GM12873 (cell line): ENCODE measurements around the gene SWI5.

Experiments
- CTCF ChIP-seq: IDR thresholded peaks from 2 replicates; pipeline ENCODE4 v1.5.1; 2012; ENCODE audit warnings: low read depth, mild to moderate bottlenecking, moderate library complexity, low read length, control low read depth; ENCODE audit not compliant: insufficient read depth; ENCODE audit errors: missing control alignments

Gene SWI5

GRCh38 chr9:128276008-128276573 is at the start of gene SWI5:
TSS of gene SWI5 (plus strand) at chr9:128276276.
- TF ChIP-seq CTCF: no peak

GRCh38 chr9:128226412-128226801 is 49.7 kb upstream of the SWI5 start:
- no peak for TF ChIP-seq CTCF

DNA sequence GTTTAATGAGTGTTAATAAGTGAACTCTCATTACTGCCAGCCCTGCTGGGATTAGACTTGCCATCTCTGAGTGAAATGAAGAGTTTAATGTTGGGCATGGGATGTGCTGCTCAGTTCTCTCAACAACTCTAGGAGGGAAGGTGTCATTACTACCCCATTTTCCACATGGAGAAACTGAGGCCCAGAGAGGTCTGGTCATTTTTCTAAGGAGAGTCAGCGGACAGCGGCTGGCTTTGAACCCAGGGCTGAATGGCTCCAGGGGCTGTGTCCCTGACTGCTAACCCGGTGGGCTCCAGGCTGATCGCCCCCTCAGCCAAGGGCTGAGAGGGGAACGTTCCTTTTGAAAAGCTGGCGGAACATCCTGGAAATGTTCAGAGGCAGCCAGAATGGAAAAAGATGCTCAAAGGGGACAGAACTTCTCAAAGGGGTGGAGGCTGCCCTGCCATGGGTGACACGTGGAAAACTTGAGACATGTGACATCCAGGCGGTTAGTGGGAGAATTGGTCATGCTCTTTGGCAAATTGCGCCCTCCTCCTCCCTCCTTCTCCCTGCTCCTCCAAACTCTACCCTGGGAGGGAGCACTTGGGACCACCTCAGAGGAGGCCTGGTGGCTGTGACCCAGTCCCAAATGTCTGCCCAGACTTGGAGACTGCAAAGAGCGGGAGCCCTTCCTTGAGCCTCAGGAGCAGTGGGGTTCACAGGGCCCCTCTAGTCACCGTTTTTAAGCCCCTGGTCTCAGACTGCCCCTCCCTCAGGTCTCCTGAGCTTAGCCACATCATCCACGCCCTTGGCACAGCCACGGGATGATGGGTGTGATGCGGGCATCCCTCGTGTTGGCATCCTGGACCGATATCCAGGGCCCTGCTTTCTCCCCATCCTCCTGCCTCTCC is 44.2 kb upstream of the SWI5 start:
- no peak for TF ChIP-seq CTCF

DNA sequence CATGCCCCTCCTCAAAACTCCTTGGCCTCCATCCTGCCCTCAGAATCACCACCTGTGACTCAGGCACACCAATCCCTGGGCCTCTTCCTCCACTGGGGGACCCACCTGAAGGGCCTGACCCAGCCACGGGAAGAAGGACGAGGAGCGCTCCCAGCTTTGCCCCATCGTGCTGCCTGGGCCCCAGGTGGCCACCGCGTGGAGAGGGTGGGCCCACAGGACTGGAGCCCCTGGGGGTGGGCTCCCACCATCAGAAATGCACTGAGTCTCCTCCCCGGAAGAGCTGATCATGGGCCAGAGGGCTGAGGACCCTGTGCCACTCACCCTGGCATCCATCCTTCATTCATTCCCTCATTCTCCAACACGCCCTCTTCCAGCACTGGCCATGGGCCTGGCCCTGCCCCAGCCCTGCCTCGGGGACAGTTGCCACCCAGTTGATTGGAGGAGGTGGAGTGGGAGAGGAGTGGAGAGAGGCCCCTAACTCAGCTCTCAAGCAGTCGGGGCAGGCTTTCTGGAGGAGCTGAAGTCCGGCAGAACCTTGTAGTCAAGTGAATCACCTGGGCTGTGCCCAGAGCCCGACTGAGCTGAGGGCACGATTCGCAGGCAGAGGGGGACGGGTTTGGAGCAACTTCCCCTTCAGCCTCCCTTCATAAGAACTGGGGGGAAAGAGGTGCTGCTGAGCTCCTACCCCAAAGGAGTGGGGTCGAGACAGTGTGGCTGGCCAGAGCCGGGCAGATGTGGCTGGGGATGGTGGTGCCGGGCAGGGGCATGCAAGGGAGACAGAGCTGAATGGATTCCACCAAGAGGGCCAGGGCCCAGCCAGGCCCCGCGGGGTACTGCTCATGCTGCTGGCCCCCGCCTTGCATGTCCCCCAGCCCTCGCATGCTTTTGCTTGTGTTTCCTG is 43.3 kb upstream of the SWI5 start:
- TF ChIP-seq CTCF: no peak

- TF ChIP-seq CTCF: no peak
These were observed 42.2 kb upstream of the SWI5 start for GRCh38 chr9:128233817-128234406.

DNA sequence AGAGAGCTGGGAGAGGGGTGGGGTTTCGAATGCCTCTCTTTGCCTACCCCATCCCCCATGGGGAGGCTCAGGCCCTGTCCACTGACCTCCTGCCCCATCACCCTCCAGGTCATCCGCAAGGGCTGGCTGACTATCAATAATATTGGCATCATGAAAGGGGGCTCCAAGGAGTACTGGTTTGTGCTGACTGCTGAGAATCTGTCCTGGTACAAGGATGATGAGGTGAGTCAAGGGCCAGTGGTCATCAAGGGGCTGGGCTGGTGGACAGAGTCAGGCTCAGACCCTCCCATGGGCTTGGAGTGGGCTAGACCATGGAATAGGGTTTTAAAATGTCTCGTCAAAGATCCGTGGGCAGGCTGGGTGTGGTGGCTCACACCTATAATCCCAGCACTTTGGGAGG is 34.0 kb upstream of the SWI5 start:
- TF ChIP-seq CTCF: no peak

DNA sequence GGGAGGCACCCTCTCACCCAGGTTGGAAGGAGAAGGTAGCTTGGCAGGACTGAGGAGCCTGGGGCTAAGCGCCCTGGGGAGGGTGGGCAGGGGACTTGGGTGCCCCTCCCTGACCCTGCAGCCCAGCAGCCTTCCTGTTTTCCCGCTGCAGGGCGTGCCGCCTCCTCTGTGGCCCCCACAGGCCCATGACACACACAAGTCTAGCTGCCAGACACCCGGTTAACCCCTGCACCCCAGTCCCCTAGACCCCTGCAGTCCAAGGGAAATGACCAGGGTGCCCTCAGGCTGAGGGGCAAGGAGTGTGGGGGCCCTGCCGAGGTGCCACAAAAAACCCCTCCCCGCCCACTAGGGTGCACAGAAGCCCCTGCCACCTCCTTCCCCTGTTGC is 33.3 kb upstream of the SWI5 start:
- no peak for TF ChIP-seq CTCF
